HUES64 (cell line): ENCODE data around the gene SFXN3.
"Not testable (repeated sequence)": the region's sequence is repeated elsewhere in the genome, so short reads cannot be mapped to it uniquely, and the experiment has no call there.

ENCODE experiments used
- H3K27ac ChIP-seq: 2 replicates; pipeline ENCODE4 v1.7.0; 2013; ENCODE audit warnings: low read depth, low read length, inconsistent platforms
- H3K27me3 ChIP-seq: 2 replicates; pipeline ENCODE4 v1.6.1; 2013; ENCODE audit warnings: mild to moderate bottlenecking, low read length; ENCODE audit not compliant: insufficient read depth
- H3K36me3 ChIP-seq: 2 replicates; pipeline ENCODE4 v1.6.1; 2013; ENCODE audit warnings: mild to moderate bottlenecking, low read length; ENCODE audit not compliant: insufficient read depth
- H3K4me1 ChIP-seq: 2 replicates; pipeline ENCODE4 v1.6.1; 2013; ENCODE audit warnings: mild to moderate bottlenecking, low read length, moderate library complexity; ENCODE audit not compliant: insufficient read depth
- H3K4me3 ChIP-seq: 2 replicates; pipeline ENCODE4 v1.5.1; 2013; ENCODE audit warnings: mild to moderate bottlenecking, low read length, moderate library complexity
- H3K9ac ChIP-seq: 2 replicates; pipeline ENCODE4 v1.6.1; 2013; ENCODE audit warnings: mild to moderate bottlenecking, low read depth, low read length
- H3K9me3 ChIP-seq: 2 replicates; pipeline ENCODE4 v1.6.1; 2013; ENCODE audit warnings: low read depth, low read length; ENCODE audit not compliant: insufficient read depth
- WGBS: fragments of 150-250, 120-280 bp; methylation state at CpG from one replicate; pipeline ENCODE4 v1.1.7; 2013; ENCODE audit warnings: missing lambda C conversion rate; 5-methylcytosine and 5-hydroxymethylcytosine counted together

The SFXN3 gene

GRCh38 chr10:101031796-101032636 lies 982 bp downstream of the SFXN3 start:
- Histone ChIP-seq H3K4me3 (peak overlapping the region; percentile 64), H3K36me3 (no peaks in the 10 kb centered on the region), H3K27me3 (peaks cover 71% of the 10 kb centered on the region), H3K9me3 (no peaks in the 10 kb centered on the region), H3K4me1 (peaks cover 22% of the 10 kb centered on the region), H3K9ac (0 out of 2 replicates have a peak overlapping the region, but pooled peaks have one; percentile 18), H3K27ac (no peak overlapping the region)
- WGBS = 2% methylated on average over 47 of the region's 47 CpGs

GRCh38 chr10:101032637-101033224 lies 1.7 kb downstream of the SFXN3 start:
- 29% methylated on average over 6 of the region's 6 CpGs for WGBS
- peak overlapping the region; percentile 64 for H3K4me3 ChIP-seq
- no peaks in the 10 kb centered on the region for H3K9me3 ChIP-seq
- no peak overlapping the region for H3K27ac ChIP-seq
- peaks cover 22% of the 10 kb centered on the region for H3K4me1 ChIP-seq
- H3K27me3 ChIP-seq = peaks cover 71% of the 10 kb centered on the region
- H3K9ac ChIP-seq = no peak overlapping the region
- H3K36me3 ChIP-seq = no peaks in the 10 kb centered on the region

- Histone ChIP-seq H3K9me3 (no peaks in the 10 kb centered on the region), H3K4me3 (no peak overlapping the region), H3K4me1 (peaks cover 22% of the 10 kb centered on the region), H3K27me3 (peaks cover 76% of the 10 kb centered on the region), H3K9ac (no peak overlapping the region), H3K36me3 (no peaks in the 10 kb centered on the region), H3K27ac (no peak overlapping the region)
- whole genome bisulfite sequencing = 100% methylated on average over 2 of the region's 3 CpGs
Measured at GRCh38 chr10:101033276-101033675, 2.2 kb downstream of the SFXN3 start.

GRCh38 chr10:101034404-101034803 lies 3.4 kb downstream of the SFXN3 start:
- 90% methylated on average over 4 of the region's 4 CpGs for WGBS
- H3K9ac ChIP-seq, H3K27ac ChIP-seq, H3K9me3 ChIP-seq, H3K4me3 ChIP-seq, H3K36me3 ChIP-seq: not testable (repeated sequence)
- Histone ChIP-seq H3K4me1 (peaks cover 22% of the 10 kb centered on the region), H3K27me3 (peaks cover 74% of the 10 kb centered on the region)

- Histone ChIP-seq H3K36me3 (no peaks in the 10 kb centered on the region), H3K27me3 (peaks cover 74% of the 10 kb centered on the region), H3K9me3 (no peaks in the 10 kb centered on the region), H3K9ac (no peak overlapping the region), H3K4me3 (no peak overlapping the region), H3K27ac (no peak overlapping the region), H3K4me1 (peaks cover 17% of the 10 kb centered on the region)
- WGBS = 88% methylated on average over 7 of the region's 7 CpGs
Measured at GRCh38 chr10:101035314-101035713, 4.3 kb downstream of the SFXN3 start.

- Histone ChIP-seq H3K27ac (no peak overlapping the region), H3K27me3 (peaks cover 71% of the 10 kb centered on the region), H3K9me3 (no peaks in the 10 kb centered on the region), H3K36me3 (no peaks in the 10 kb centered on the region), H3K4me3 (no peak overlapping the region), H3K9ac (no peak overlapping the region), H3K4me1 (peaks cover 15% of the 10 kb centered on the region)
- WGBS = 76% methylated on average over 10 of the region's 10 CpGs
Measured at GRCh38 chr10:101035916-101036702, 5.1 kb downstream of the SFXN3 start.

- 76% methylated on average over 7 of the region's 7 CpGs for whole genome bisulfite sequencing
- Histone ChIP-seq H3K9ac (no peak overlapping the region), H3K27ac (no peak overlapping the region), H3K4me1 (peaks cover 10% of the 10 kb centered on the region), H3K4me3 (no peak overlapping the region), H3K36me3 (no peaks in the 10 kb centered on the region), H3K9me3 (no peaks in the 10 kb centered on the region), H3K27me3 (peaks cover 64% of the 10 kb centered on the region)
Measured at GRCh38 chr10:101036726-101037125, 5.7 kb downstream of the SFXN3 start.

- Histone ChIP-seq H3K27me3 (peaks cover 55% of the 10 kb centered on the region), H3K9me3 (no peaks in the 10 kb centered on the region), H3K9ac (no peak overlapping the region), H3K4me3 (no peak overlapping the region), H3K4me1 (peaks cover 8% of the 10 kb centered on the region), H3K27ac (no peak overlapping the region), H3K36me3 (no peaks in the 10 kb centered on the region)
- WGBS = 82% methylated on average over 5 of the region's 5 CpGs
Measured at GRCh38 chr10:101038484-101038883, 7.5 kb downstream of the SFXN3 start.

- 87% methylated on average over 3 of the region's 3 CpGs for WGBS
Measured at GRCh38 chr10:101040061-101040460, 9.0 kb downstream of the SFXN3 start.

GRCh38 chr10:101040851-101041250 lies 9.8 kb downstream of the SFXN3 start:
- H3K9ac ChIP-seq = no peak overlapping the region
- 34% methylated on average over 1 of the region's 2 CpGs for WGBS
- H3K27me3 ChIP-seq = peaks cover 57% of the 10 kb centered on the region
- H3K27ac ChIP-seq = no peak overlapping the region
- peaks cover 10% of the 10 kb centered on the region for H3K4me1 ChIP-seq
- no peaks in the 10 kb centered on the region for H3K9me3 ChIP-seq
- no peak overlapping the region for H3K4me3 ChIP-seq
- no peaks in the 10 kb centered on the region for H3K36me3 ChIP-seq

More at GRCh38 chr10:101040061-101040460, 9.0 kb downstream of the SFXN3 start:
- Histone ChIP-seq H3K36me3 (no peaks in the 10 kb centered on the region), H3K4me3 (no peak overlapping the region), H3K9ac (no peak overlapping the region), H3K27ac (no peak overlapping the region), H3K27me3 (peaks cover 57% of the 10 kb centered on the region), H3K9me3 (no peaks in the 10 kb centered on the region), H3K4me1 (peaks cover 10% of the 10 kb centered on the region)

- no peak overlapping the region for H3K4me3 ChIP-seq
- peaks cover 10% of the 10 kb centered on the region for H3K4me1 ChIP-seq
- H3K9me3 ChIP-seq = no peaks in the 10 kb centered on the region
- 28% methylated on average over 4 of the region's 6 CpGs for WGBS
- H3K27ac ChIP-seq = no peak overlapping the region
- H3K36me3 ChIP-seq = no peaks in the 10 kb centered on the region
- no peak overlapping the region for H3K9ac ChIP-seq
- H3K27me3 ChIP-seq = peaks cover 57% of the 10 kb centered on the region
Measured at GRCh38 chr10:101041252-101041761, 10.3 kb downstream of the SFXN3 start.
